HepG2 (cell line): ENCODE results near the gene PTPRD. TPM values are rescaled to one million over a fixed set of nuclear protein-coding genes. Genes with fewer than 3 reads are reported as not detected.

ENCODE experiments used
- EHMT2 ChIP-seq: fragments of 200-600 bp; sonication (generic); IDR thresholded peaks from 2 replicates; pipeline ENCODE4 v1.7.0; 2017; ENCODE audit warnings: antibody characterized with exemption, low read depth, low read length, borderline replicate concordance
- HINFP ChIP-seq: sonication (generic); formaldehyde crosslinking; IDR thresholded peaks from 2 replicates; pipeline ENCODE4 v1.4.0; 2020; ENCODE audit warnings: low read depth, mild to moderate bottlenecking, missing genetic modification reagents
- ISL2 ChIP-seq: sonication (generic); formaldehyde crosslinking; IDR thresholded peaks from 2 replicates; pipeline ENCODE4 v1.5.0; 2020; ENCODE audit warnings: missing genetic modification reagents
- JUN ChIP-seq: sonication (generic); formaldehyde crosslinking; IDR thresholded peaks from 2 replicates; pipeline ENCODE4 v1.4.0; 2020; ENCODE audit warnings: mild to moderate bottlenecking, missing genetic modification reagents
- KLF16 ChIP-seq, 2 experiments: sonication (generic) in 1 of 2; formaldehyde crosslinking in 1 of 2; IDR thresholded peaks; 2 replicates each; pipeline versions ENCODE4 v1.6.1 to v1.8.0; 2016 to 2023; ENCODE audit warnings: missing genetic modification reagents in 2 of 2, missing compliant biosample characterization in 1 of 2
- MLX ChIP-seq: IDR thresholded peaks from 2 replicates; pipeline ENCODE4 v1.6.1; 2016
- MXI1 ChIP-seq: IDR thresholded peaks from 3 replicates; pipeline ENCODE4 v1.6.1; 2012; ENCODE audit warnings: low read depth, low read length, inconsistent platforms, borderline replicate concordance
- NCOA2 ChIP-seq: sonication (generic); formaldehyde crosslinking; IDR thresholded peaks from 2 replicates; pipeline ENCODE4 v1.8.0; 2022; ENCODE audit warnings: inconsistent platforms
- NFE2L2 ChIP-seq: fragments of 150-350 bp; IDR thresholded peaks from 2 replicates; pipeline ENCODE4 v1.6.1; 2014; ENCODE audit warnings: low read length
- NR2C2 ChIP-seq: sonication (generic); formaldehyde crosslinking; IDR thresholded peaks from 2 replicates; pipeline ENCODE4 v1.4.0; 2020; ENCODE audit warnings: missing genetic modification reagents, mild to moderate bottlenecking, moderate library complexity, borderline replicate concordance
- RXRB ChIP-seq: IDR thresholded peaks from 2 replicates; pipeline ENCODE4 v1.6.1; 2016; ENCODE audit warnings: borderline replicate concordance, missing genetic modification reagents, missing compliant biosample characterization
- SALL1 ChIP-seq: sonication (generic); formaldehyde crosslinking; IDR thresholded peaks from 2 replicates; pipeline ENCODE4 v1.8.0; 2022; ENCODE audit warnings: mild to moderate bottlenecking, missing genetic modification reagents
- SMARCE1 ChIP-seq: fragments of 450-650 bp; IDR thresholded peaks from 2 replicates; pipeline ENCODE4 v1.6.1; 2017; ENCODE audit warnings: borderline replicate concordance
- SOX13 ChIP-seq, 3 experiments: fragments of 450-650 bp in 1 of 3; sonication (generic) in 1 of 3; formaldehyde crosslinking in 1 of 3; IDR thresholded peaks in 2 of 3; conservative IDR thresholded peaks in 1 of 3; 2 replicates each; pipeline versions ENCODE4 v1.5.0 to v1.6.1; 2016 to 2020; ENCODE audit warnings: antibody characterized with exemption in 1 of 3, mild to moderate bottlenecking in 1 of 3, missing compliant biosample characterization in 1 of 3, missing genetic modification reagents in 1 of 3, moderate library complexity in 1 of 3
- SRSF9 ChIP-seq: fragments of 200-400 bp; formaldehyde crosslinking; IDR thresholded peaks from 2 replicates; pipeline ENCODE4 v1.6.1; 2018; ENCODE audit warnings: borderline replicate concordance, mild to moderate bottlenecking, low read depth, low read length; ENCODE audit not compliant: insufficient read depth, poor library complexity, severe bottlenecking
- TFE3 ChIP-seq: IDR thresholded peaks from 2 replicates; pipeline ENCODE4 v1.6.1; 2016
- THRA ChIP-seq: sonication (generic); formaldehyde crosslinking; IDR thresholded peaks from 2 replicates; pipeline ENCODE4 v1.4.0; 2020; ENCODE audit warnings: missing genetic modification reagents, borderline replicate concordance
- TRIM22 ChIP-seq: fragments of 450-650 bp; IDR thresholded peaks from 2 replicates; pipeline ENCODE4 v1.6.1; 2017
- ZBTB8A ChIP-seq: sonication (generic); formaldehyde crosslinking; IDR thresholded peaks from 2 replicates; pipeline ENCODE4 v1.4.0; 2020; ENCODE audit warnings: mild to moderate bottlenecking, low read depth, missing genetic modification reagents, borderline replicate concordance
- ZNF224 ChIP-seq: sonication (generic); formaldehyde crosslinking; IDR thresholded peaks from 2 replicates; pipeline ENCODE4 v1.5.0; 2020; ENCODE audit warnings: mild to moderate bottlenecking, missing genetic modification reagents
- ZNF556 ChIP-seq: sonication (generic); formaldehyde crosslinking; IDR thresholded peaks from 2 replicates; pipeline ENCODE4 v1.4.0; 2020; ENCODE audit warnings: mild to moderate bottlenecking, missing genetic modification reagents, borderline replicate concordance
- polyA plus RNA-seq, 8 experiments: library from polyadenylated mRNA; depleted of rRNA in 3 of 8; stranded (reverse) in 7 of 8; unstranded in 1 of 8; fragments of >200 nt; fragmentation: Illumina TruSeq in 4 of 8; extraction: Trizol in 4 of 8; gene quantifications; 2 replicates each; pipeline versions ENCODE4 v1.2.1 to v1.2.3, GENCODE V29; 2011 to 2016; ENCODE audit warnings: low read depth in 4 of 8, missing spikeins in 1 of 8, mixed read lengths in 1 of 8; ENCODE audit not compliant: insufficient read depth in 1 of 8
- total RNA-seq, 5 experiments: library from RNA; depleted of rRNA; stranded (reverse); fragments of >200 nt; fragmentation: Illumina TruSeq; extraction: Trizol; gene quantifications; 2 replicates each; pipeline ENCODE4 v1.2.3, GENCODE V29; 2016; ENCODE audit warnings: low read depth in 1 of 5

The PTPRD gene
- total and polyA plus RNA-seq, 2 of the 13 experiments (the other 11 are each of a cell fraction or from before 2014, with no cell fraction given), result 0.05 TPM; not detected in 1

GRCh38 chr9:8961186-8961851 lies 1651.5 kb downstream of the PTPRD start (continued):
- TF ChIP-seq HINFP (no peak), KLF16 (CRISPR knock-in tag; IDR thresholded peaks at IDR 0.05) (peak in 1 of 2 experiments; percentile 71; a peak in 2 of 4 replicates), NR2C2 (CRISPR knock-in tag) (0 out of 2 replicates have a peak, but pooled peaks have one; percentile 35), NFE2L2 (peak; percentile 5; the same call in 1 of the 2 replicates), SALL1 (CRISPR knock-in tag) (peak; percentile 92), SOX13 (IDR thresholded peaks at IDR 0.05) (no peak), SOX13 (CRISPR knock-in tag; conservative IDR thresholded peaks at IDR 0.05 in 1 of 2, IDR thresholded peaks at IDR 0.05 in 1 of 2) (peak in 1 of 2 experiments; percentile 99; a peak in 2 of 4 replicates), ZBTB8A (CRISPR knock-in tag) (no peak), EHMT2 (no peak; the same call in 1 of the 2 replicates), TFE3 (CRISPR knock-in tag) (peak; percentile 54; the same call in 1 of the 2 replicates), RXRB (CRISPR knock-in tag) (peak; percentile 98), TRIM22 (no peak), ZNF224 (0 out of 2 replicates have a peak, but pooled peaks have one; percentile 46), JUN (peak; percentile 97), MXI1 (peak; percentile 33; the same call in 1 of the 3 replicates), NCOA2 (CRISPR knock-in tag) (peak; percentile 95), ZNF556 (CRISPR knock-in tag) (peak; percentile 54; the same call in 1 of the 2 replicates), THRA (CRISPR knock-in tag) (peak; percentile 98), SMARCE1 (no peak), ISL2 (peak; percentile 80), SRSF9 (no peak), MLX (CRISPR knock-in tag) (peak; percentile 73; the same call in 1 of the 2 replicates)
